ENCODE measurements around the gene DGKG. TPM values are rescaled to one million over a fixed set of nuclear protein-coding genes. Genes with fewer than 3 reads are reported as not detected.

The DGKG gene
- polyA plus RNA-seq, 1 of the 3 experiments (the other 2 are of a cell fraction), result 0.12 TPM

DNA sequence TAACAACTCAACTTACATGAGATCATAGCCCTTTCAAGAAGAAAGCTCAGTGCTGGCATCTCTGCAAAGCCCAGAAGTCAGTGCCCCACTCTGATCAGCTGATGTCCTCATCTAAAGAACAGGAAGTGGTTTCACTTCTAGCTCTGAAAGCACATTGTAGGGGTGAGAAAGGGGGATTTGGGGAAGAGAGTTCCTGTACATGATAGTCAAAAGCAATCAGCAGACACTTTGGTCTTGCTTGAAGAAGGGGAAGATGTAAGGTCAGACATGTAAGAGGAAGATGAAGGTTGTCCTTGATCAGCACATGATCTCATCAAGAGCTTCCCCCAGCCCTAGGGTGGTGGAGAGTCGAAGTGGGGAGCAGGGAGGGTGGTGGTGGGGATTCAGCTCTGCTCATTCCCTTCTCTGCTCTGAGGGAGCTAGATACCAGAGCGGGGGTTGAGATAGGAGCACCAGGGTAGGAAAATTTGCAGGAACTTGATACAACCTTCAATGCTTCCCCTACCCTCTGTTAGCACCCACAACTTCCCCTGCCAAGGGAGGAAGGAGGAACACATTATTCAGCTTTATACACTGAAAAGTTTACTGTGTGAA, 176.7 kb downstream of the DGKG start:
- Histone ChIP-seq H3K27me3 (ENCODE audit: insufficient read depth) (peaks cover 10% of the 10 kb centered on the region; the same call in 1 of the 2 replicates), H3K9me2 (no peaks in the 10 kb centered on the region), H3K4me1 (ENCODE audit: control insufficient read depth in 1 of 2, insufficient read depth in 2 of 2, low read depth in 1 of 2, low read length in 1 of 2) (peaks cover 5 to 8% of the 10 kb centered on the region in 2 experiments; a peak in 3 of 4 replicates), H3K4me3 (ENCODE audit: low read depth in 2 of 2, low read length in 1 of 2) (no peak overlapping the region), H3K9me3 (no peaks in the 10 kb centered on the region), H3F3A (replicated peaks; ENCODE audit: insufficient read depth) (no peaks in the 10 kb centered on the region), H3K4me2 (no peak overlapping the region), H3K9ac (no peak overlapping the region), H3K36me3 (replicated peaks in 1 of 2; ENCODE audit: control insufficient read depth in 1 of 2, insufficient read depth in 2 of 2, low read length in 1 of 2) (no peaks in the 10 kb centered on the region), H2AFZ (ENCODE audit: low read depth) (no peak overlapping the region), H3K79me2 (ENCODE audit: insufficient read depth) (no peaks in the 10 kb centered on the region), H4K20me1 (ENCODE audit: insufficient read depth) (no peaks in the 10 kb centered on the region), H3K27ac (ENCODE audit: low read depth in 2 of 2, low read length in 1 of 2) (no peak overlapping the region)
- no peak for TF ChIP-seq RFX5 (IDR thresholded peaks at IDR 0.05; ENCODE audit: low read length)
- TF ChIP-seq FOXJ3 (CRISPR knock-in tag; IDR thresholded peaks at IDR 0.05), result no peak
- TF ChIP-seq, protein P1, sequence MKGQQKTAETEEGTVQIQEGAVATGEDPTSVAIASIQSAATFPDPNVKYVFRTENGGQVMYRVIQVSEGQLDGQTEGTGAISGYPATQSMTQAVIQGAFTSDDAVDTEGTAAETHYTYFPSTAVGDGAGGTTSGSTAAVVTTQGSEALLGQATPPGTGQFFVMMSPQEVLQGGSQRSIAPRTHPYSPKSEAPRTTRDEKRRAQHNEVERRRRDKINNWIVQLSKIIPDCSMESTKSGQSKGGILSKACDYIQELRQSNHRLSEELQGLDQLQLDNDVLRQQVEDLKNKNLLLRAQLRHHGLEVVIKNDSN (IDR thresholded peaks at IDR 0.05; ENCODE audit: borderline replicate concordance, low read depth), result no peak
- TF ChIP-seq, protein P2, sequence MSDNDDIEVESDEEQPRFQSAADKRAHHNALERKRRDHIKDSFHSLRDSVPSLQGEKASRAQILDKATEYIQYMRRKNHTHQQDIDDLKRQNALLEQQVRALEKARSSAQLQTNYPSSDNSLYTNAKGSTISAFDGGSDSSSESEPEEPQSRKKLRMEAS (IDR thresholded peaks at IDR 0.05; ENCODE audit: low read depth), result no peak
- TF ChIP-seq SIN3A (IDR thresholded peaks at IDR 0.05; ENCODE audit: borderline replicate concordance, low read depth, low read length), result no peak
- TF ChIP-seq, protein P3, sequence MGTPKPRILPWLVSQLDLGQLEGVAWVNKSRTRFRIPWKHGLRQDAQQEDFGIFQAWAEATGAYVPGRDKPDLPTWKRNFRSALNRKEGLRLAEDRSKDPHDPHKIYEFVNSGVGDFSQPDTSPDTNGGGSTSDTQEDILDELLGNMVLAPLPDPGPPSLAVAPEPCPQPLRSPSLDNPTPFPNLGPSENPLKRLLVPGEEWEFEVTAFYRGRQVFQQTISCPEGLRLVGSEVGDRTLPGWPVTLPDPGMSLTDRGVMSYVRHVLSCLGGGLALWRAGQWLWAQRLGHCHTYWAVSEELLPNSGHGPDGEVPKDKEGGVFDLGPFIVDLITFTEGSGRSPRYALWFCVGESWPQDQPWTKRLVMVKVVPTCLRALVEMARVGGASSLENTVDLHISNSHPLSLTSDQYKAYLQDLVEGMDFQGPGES (IDR thresholded peaks at IDR 0.05; ENCODE audit: low read depth, low read length), result no peak
- TF ChIP-seq GABPA (IDR thresholded peaks at IDR 0.05; ENCODE audit: low read depth), result no peak
- TF ChIP-seq TCF12 (IDR thresholded peaks at IDR 0.05), result no peak
- TF ChIP-seq POLR2AphosphoS5 (IDR thresholded peaks at IDR 0.05; ENCODE audit: low read depth, low read length), result no peak
- no peak for TF ChIP-seq MXI1 (IDR thresholded peaks at IDR 0.05; ENCODE audit: low read depth, low read length)
- TF ChIP-seq, protein P4, sequence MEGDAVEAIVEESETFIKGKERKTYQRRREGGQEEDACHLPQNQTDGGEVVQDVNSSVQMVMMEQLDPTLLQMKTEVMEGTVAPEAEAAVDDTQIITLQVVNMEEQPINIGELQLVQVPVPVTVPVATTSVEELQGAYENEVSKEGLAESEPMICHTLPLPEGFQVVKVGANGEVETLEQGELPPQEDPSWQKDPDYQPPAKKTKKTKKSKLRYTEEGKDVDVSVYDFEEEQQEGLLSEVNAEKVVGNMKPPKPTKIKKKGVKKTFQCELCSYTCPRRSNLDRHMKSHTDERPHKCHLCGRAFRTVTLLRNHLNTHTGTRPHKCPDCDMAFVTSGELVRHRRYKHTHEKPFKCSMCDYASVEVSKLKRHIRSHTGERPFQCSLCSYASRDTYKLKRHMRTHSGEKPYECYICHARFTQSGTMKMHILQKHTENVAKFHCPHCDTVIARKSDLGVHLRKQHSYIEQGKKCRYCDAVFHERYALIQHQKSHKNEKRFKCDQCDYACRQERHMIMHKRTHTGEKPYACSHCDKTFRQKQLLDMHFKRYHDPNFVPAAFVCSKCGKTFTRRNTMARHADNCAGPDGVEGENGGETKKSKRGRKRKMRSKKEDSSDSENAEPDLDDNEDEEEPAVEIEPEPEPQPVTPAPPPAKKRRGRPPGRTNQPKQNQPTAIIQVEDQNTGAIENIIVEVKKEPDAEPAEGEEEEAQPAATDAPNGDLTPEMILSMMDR (IDR thresholded peaks at IDR 0.05), result no peak
- no peak for TF ChIP-seq ELF1 (IDR thresholded peaks at IDR 0.05)
- POLR2A ChIA-PET, result no interaction called here
- WGBS (ENCODE audit: low lambda C conversion rate), result 29% methylated on average over 1 of the region's 2 CpGs
- CTCF ChIA-PET, result interaction anchor here (0.7 kb wide), 1 partner anchor 219 kb away, joined by 4 read pairs; no protein-coding TSS in a partner anchor
- DNase-seq, result no peak

DNA sequence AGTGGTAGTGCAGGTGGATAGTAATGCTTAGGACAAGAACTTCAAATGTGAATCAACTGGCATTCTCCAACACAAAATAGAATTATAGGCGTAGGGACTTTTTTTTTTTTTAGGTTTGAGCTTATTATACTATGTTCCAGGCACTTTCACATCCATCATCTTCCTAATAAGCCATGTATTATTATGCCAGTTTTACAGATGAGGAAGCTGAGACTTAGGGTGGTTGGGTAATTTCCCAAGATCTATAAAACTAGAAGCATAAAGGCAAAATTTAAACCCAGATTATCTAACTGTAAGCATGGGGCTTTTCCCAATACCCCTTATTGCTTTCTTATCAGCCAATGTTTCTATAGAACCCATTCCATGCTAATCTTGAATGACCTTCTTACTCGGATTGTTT, 178.0 kb downstream of the DGKG start:
- no peaks in the 10 kb centered on the region for H3F3A ChIP-seq (replicated peaks; ENCODE audit: insufficient read depth)
- CTCF ChIA-PET, result no interaction called here
- POLR2A ChIA-PET, result no interaction called here
- no peak for TF ChIP-seq RXRA (IDR thresholded peaks at IDR 0.05; ENCODE audit: borderline replicate concordance, low read depth)
- TF ChIP-seq, protein P3 (IDR thresholded peaks at IDR 0.05; ENCODE audit: low read depth, low read length), result no peak
- TF ChIP-seq TAF1 (IDR thresholded peaks at IDR 0.05; ENCODE audit: borderline replicate concordance, low read depth, low read length), result no peak
- TF ChIP-seq CHD2 (IDR thresholded peaks at IDR 0.05; ENCODE audit: low read length, partially characterized antibody), result no peak
- TF ChIP-seq FOXM1 (IDR thresholded peaks at IDR 0.05; ENCODE audit: low read depth), result no peak
- TF ChIP-seq, protein P4 (IDR thresholded peaks at IDR 0.05), result no peak
- TF ChIP-seq NFIC (IDR thresholded peaks at IDR 0.05; ENCODE audit: borderline replicate concordance), result no peak
- TF ChIP-seq GABPA (IDR thresholded peaks at IDR 0.05; ENCODE audit: low read depth), result no peak
- no peak for TF ChIP-seq SMC3 (IDR thresholded peaks at IDR 0.05; ENCODE audit: low read depth, low read length)
- TF ChIP-seq, protein P5, sequence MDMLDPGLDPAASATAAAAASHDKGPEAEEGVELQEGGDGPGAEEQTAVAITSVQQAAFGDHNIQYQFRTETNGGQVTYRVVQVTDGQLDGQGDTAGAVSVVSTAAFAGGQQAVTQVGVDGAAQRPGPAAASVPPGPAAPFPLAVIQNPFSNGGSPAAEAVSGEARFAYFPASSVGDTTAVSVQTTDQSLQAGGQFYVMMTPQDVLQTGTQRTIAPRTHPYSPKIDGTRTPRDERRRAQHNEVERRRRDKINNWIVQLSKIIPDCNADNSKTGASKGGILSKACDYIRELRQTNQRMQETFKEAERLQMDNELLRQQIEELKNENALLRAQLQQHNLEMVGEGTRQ (IDR thresholded peaks at IDR 0.05; ENCODE audit: borderline replicate concordance, low read depth, low read length), result no peak
- no peak for TF ChIP-seq ELF1 (IDR thresholded peaks at IDR 0.05)

More for the DNA sequence above, 178.0 kb downstream of the DGKG start:
- H3K36me3 ChIP-seq (replicated peaks in 1 of 2; ENCODE audit: control insufficient read depth in 1 of 2, insufficient read depth in 2 of 2, low read length in 1 of 2), result no peaks in the 10 kb centered on the region
- WGBS (ENCODE audit: low lambda C conversion rate), result 28% methylated on average over 2 of the region's 2 CpGs
- H3K9me2 ChIP-seq, result no peaks in the 10 kb centered on the region
- H4K20me1 ChIP-seq (ENCODE audit: insufficient read depth), result no peaks in the 10 kb centered on the region
- H3K9me3 ChIP-seq, result no peaks in the 10 kb centered on the region
- H3K4me1 ChIP-seq (ENCODE audit: control insufficient read depth in 1 of 2, insufficient read depth in 2 of 2, low read depth in 1 of 2, low read length in 1 of 2), result peaks cover 5 to 8% of the 10 kb centered on the region in 2 experiments; a peak in 3 of 4 replicates
- H2AFZ ChIP-seq (ENCODE audit: low read depth), result no peak overlapping the region
- no peak overlapping the region for H3K9ac ChIP-seq
- H3K27ac ChIP-seq (ENCODE audit: low read depth in 2 of 2, low read length in 1 of 2), result no peak overlapping the region
- H3K4me2 ChIP-seq, result no peak overlapping the region
- H3K4me3 ChIP-seq (ENCODE audit: low read depth in 2 of 2, low read length in 1 of 2), result no peak overlapping the region
- no peak for DNase-seq
- peaks cover 17% of the 10 kb centered on the region; the same call in 1 of the 2 replicates for H3K27me3 ChIP-seq (ENCODE audit: insufficient read depth)
- no peaks in the 10 kb centered on the region for H3K79me2 ChIP-seq (ENCODE audit: insufficient read depth)
